OCI-LY7 (cell line): ENCODE measurements around the gene BLOC1S4.

ENCODE experiments used
- CTCF ChIP-seq: fragments of 200-600 bp; sonication (generic); conservative IDR thresholded peaks from 2 replicates; pipeline ENCODE4 v1.5.1; 2014; ENCODE audit warnings: mild to moderate bottlenecking, antibody characterized with exemption, low read length, moderate library complexity, mixed read lengths
- EZH2phosphoT487 ChIP-seq: fragments of 200-600 bp; sonication (generic); IDR thresholded peaks from 2 replicates; pipeline ENCODE4 v1.6.1; 2018; ENCODE audit warnings: low read depth, borderline replicate concordance, mild to moderate bottlenecking, mixed run types, antibody characterized with exemption, low read length, moderate library complexity, mixed read lengths

- TF ChIP-seq CTCF (no peak), EZH2phosphoT487 (no peak)
Measured at GRCh38 chr4:6740347-6740746, 24.4 kb downstream of the BLOC1S4 start.
